ENCODE results near the gene CARD9. TPM values are rescaled to one million over a fixed set of nuclear protein-coding genes. Genes with fewer than 3 reads are reported as not detected.

Gene CARD9
- total and polyA plus RNA-seq, 2 of the 8 experiments (the other 6 are each of a cell fraction or from before 2014, with no cell fraction given), result 0.15 to 1.1 TPM

- TF ChIP-seq BCL11A (IDR thresholded peaks at IDR 0.05; ENCODE audit: low read depth in 2 of 2, low read length in 2 of 2), result no peak
Observed at GRCh38 chr9:136398286-136398685, 24.8 kb upstream of the CARD9 start (continued).
